Gastroesophageal sphincter (tissue), 3 donors: Measurements from ENCODE around the gene KCNIP2.

ENCODE experiments used
- EP300 ChIP-seq: sonication (generic); formaldehyde crosslinking; IDR thresholded peaks from one replicate; pipeline ENCODE4 v1.6.1; 2017; ENCODE audit warnings: antibody characterized with exemption, mild to moderate bottlenecking
- POLR2A ChIP-seq, 2 donors: fragments of 450-650 bp; IDR thresholded peaks; one replicate each; pipeline ENCODE4 v1.6.1; 2017; ENCODE audit warnings: antibody characterized with exemption in 2 of 2, mild to moderate bottlenecking in 2 of 2, moderate library complexity in 1 of 2
- POLR2AphosphoS5 ChIP-seq: sonication (generic); formaldehyde crosslinking; IDR thresholded peaks from one replicate; pipeline ENCODE4 v1.6.1; 2017; ENCODE audit warnings: antibody characterized with exemption
- TF ChIP-seq, protein P1 (sequence below), 4 experiments: fragments of 200-600 bp in 2 of 4; fragments of 450-650 bp in 2 of 4; sonication (generic) in 1 of 4; IDR thresholded peaks; one replicate each; pipeline ENCODE4 v1.5.1; 2017 to 2019; ENCODE audit warnings: antibody characterized with exemption in 4 of 4, mild to moderate bottlenecking in 2 of 4, moderate library complexity in 2 of 4

DNA sequence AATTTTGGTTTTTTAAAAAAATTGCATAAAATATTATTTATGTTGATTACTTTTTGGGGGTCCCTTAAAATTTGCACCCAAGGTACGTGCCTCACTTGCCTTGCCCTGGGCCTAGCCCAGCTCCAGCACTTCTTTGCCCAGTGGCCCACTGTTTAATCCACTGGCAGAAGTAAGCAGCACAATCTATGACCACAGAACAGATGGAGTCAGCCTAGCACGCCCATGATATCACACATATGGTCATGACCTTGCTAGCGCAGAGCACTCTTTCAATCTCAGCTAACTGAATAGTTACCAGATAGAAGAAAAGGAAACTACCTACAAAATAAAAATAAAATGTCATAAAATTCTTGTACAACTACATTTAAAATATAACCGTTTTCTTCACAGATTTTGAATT, 31.0 kb downstream of the KCNIP2 start:
- TF ChIP-seq POLR2A (IDR thresholded peaks at IDR 0.05), result no peak
- TF ChIP-seq, protein P1, sequence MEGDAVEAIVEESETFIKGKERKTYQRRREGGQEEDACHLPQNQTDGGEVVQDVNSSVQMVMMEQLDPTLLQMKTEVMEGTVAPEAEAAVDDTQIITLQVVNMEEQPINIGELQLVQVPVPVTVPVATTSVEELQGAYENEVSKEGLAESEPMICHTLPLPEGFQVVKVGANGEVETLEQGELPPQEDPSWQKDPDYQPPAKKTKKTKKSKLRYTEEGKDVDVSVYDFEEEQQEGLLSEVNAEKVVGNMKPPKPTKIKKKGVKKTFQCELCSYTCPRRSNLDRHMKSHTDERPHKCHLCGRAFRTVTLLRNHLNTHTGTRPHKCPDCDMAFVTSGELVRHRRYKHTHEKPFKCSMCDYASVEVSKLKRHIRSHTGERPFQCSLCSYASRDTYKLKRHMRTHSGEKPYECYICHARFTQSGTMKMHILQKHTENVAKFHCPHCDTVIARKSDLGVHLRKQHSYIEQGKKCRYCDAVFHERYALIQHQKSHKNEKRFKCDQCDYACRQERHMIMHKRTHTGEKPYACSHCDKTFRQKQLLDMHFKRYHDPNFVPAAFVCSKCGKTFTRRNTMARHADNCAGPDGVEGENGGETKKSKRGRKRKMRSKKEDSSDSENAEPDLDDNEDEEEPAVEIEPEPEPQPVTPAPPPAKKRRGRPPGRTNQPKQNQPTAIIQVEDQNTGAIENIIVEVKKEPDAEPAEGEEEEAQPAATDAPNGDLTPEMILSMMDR (IDR thresholded peaks at IDR 0.05), result no peak
- TF ChIP-seq POLR2AphosphoS5, result no peak
- no peak for TF ChIP-seq EP300
